ENCODE results near the gene SSU72. TPM values are rescaled to one million over a fixed set of nuclear protein-coding genes. Genes with fewer than 3 reads are reported as not detected.
"Not testable (repeated sequence)": the region's sequence is repeated elsewhere in the genome, so short reads cannot be mapped to it uniquely, and the experiment has no call there.

SSU72 gene
- total RNA-seq, 2 experiments from 2014 or later = 105 to 123 TPM

DNA sequence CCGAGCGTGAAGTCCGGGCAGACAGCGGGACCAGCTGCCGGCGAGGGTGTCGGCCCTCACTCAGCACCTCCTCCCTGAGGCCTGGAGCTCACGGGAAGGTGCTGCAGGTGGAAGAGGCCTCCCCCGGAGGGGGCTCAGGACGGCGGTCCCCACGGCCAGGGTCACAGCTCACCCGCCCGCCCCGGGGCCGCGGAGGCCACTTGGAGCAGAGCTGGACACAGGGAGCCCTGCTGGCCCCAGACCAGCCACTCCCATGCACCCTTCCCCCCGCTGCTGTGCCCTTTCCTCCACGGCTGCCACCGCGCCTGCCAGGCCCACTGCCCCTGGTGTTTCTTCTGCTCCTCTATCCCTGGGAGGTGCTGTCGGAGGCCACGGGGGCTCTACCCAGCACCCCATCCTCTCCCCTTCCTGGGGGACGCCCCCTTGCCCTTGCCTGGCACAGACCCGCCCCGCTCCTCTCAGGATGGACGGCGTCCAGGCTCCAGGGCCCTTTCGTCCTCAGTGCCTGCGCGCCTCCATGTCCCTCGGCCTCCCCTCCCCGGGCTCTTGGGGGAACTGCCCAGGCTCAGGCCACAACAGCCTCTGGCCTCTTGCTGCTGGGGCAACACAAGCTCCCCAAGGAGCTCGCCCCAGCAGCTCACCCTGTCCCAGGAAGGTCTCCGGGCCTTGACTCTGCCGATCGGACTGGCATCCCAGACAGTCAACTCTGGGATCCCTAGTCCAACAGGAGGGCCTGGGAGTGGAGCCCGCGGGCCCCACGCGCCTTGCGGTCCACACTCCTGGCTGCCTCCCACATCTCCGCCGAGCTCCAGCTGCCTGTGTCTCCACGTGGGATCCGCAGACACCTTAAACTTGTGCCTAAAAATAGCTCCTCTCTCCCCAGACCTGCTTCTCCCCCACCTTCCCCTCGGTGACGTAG, 38.4 kb downstream of the SSU72 start:
- DNase-seq = no peak
- Mint-ChIP-seq H3K36me3 (ENCODE audit: low read depth) (peaks cover 8% of the 10 kb centered on the region), H3K27me3 (no peaks in the 10 kb centered on the region), H3K4me3 (no peak overlapping the region), H3K27ac (no peak overlapping the region), H3K9me3 (ENCODE audit: low read depth) (peaks cover 4% of the 10 kb centered on the region), H3K4me1 (no peaks in the 10 kb centered on the region)
- no peak for ATAC-seq
- ChIA-PET POLR2A (no interaction called here), CTCF (no interaction called here)
- intact Hi-C loops (cut with DNase I, micrococcal nuclease) = no loop called here

DNA sequence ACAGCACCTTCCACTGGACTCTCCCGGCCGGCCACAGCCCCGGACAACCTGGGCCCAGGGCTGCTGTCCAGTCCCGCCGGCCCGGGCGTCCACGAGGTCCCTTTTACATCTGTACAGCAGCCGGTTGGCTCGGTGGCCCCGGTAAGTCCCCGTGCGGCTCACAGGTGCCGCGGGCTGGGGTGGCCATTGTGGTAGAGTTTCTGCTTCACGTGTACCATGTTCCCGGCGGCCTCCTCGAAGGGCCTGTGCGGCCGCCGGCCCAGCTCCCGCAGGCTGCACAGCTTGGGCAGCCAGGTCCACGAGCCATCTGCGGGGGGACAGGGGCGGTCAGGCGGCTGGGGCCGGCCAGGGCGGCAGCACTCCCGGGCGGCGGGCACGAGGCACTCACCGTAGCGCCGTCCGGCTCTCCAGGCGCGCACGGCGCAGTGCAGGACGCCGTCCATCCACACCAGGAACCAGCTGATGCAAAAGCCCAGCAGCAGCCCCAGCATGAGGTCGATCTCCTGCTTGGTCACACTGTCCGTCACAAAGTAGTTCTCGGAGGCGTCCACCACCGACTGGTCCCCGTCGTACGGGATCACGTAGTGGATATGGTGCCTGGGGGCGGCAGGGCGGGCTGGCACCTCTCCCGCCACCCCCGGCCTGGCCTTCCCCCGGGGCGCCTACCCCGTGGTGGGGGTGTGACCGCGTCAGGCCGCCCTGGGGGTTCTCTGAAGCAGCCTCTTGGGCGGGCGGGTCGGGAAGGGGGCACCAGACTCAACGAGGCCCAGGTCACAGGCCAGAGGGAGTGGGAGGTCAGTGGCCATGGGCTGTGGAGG, 39.3 kb downstream of the SSU72 start:
- Mint-ChIP-seq H3K27ac (no peak overlapping the region), H3K36me3 (ENCODE audit: low read depth) (peaks cover 11% of the 10 kb centered on the region), H3K27me3 (no peaks in the 10 kb centered on the region), H3K4me1 (no peaks in the 10 kb centered on the region), H3K4me3 (no peak overlapping the region), H3K9me3 (ENCODE audit: low read depth) (peaks cover 7% of the 10 kb centered on the region)
- ChIA-PET POLR2A (no interaction called here), CTCF (no interaction called here)
- ATAC-seq (no peak), DNase-seq (no peak)
- intact Hi-C loops (cut with DNase I, micrococcal nuclease) = no loop called here

DNA sequence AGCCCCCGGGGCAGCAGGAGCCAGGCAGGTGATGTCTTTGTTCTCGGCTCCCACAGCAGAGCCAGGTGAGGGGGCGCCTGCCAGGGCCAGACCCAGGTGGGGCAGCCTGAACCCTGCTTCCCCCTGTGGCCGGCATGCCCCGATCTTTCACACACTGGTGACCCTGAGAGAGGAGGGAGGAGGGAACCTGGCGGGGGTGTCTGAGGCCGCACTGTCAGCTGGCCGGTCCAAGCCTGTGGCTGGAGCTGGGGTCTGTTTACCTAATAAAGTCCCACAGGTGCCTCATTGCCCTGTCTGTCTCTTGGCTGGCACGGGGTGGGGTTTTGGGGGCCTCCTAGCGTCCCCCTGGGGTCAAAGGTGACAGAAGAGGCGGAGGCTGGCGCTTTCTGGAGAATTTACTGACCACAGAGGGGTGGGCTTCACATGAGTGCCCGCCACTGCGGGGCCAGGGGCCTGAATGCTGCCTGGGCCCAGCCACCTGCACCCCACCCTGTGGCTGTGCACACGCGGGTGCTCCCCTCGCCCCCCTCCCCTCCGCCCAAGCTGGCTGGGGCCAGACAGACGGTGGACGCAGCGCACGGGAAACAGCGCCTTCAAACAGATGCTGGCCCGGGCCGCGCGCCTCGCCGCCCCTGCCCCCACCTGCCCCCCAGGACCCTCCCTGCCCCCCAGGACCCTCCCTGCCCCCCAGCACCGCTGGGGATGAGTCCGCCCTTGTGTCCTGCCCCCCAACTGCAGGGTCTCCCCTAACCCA, 40.1 kb downstream of the SSU72 start:
- Mint-ChIP-seq H3K4me1 (no peaks in the 10 kb centered on the region), H3K9me3 (ENCODE audit: low read depth) (peaks cover 7% of the 10 kb centered on the region), H3K36me3 (ENCODE audit: low read depth) (peaks cover 19% of the 10 kb centered on the region), H3K27me3 (no peaks in the 10 kb centered on the region), H3K27ac (no peak overlapping the region), H3K4me3 (no peak overlapping the region)
- intact Hi-C loops (cut with DNase I, micrococcal nuclease) = no loop called here
- DNase-seq (no peak), ATAC-seq (no peak)
- ChIA-PET CTCF (no interaction called here), POLR2A (no interaction called here)

DNA sequence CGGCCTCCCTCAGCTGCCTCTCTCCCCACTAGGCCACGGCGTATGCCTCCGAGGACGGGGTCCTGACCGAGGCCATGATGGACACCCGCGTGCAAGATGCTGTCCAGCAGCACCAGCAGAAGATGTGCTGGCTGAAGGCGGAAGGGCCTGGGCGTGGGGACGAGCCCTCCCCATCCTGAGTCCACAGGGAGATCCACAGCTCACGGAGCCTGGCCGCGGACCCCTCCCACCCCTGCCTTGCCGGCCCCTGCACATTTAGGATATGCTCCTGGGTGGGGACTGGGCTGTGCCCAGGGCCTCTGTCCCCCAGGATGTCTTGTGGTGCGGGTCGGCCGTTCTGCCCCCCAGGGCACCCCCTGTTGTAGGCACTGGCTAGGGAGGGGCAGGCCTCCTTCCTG, 40.8 kb downstream of the SSU72 start:
- POLR2A ChIA-PET; H3K27ac Mint-ChIP-seq; ATAC-seq; H3K27me3 Mint-ChIP-seq; H3K9me3 Mint-ChIP-seq (ENCODE audit: low read depth); H3K4me1 Mint-ChIP-seq; CTCF ChIA-PET; DNase-seq; intact Hi-C loops (cut with DNase I, micrococcal nuclease); H3K4me3 Mint-ChIP-seq: not testable (repeated sequence)
- H3K36me3 Mint-ChIP-seq (ENCODE audit: low read depth) = peaks cover 22% of the 10 kb centered on the region

GRCh38 chr1:1533176-1533893, 41.3 kb downstream of the SSU72 start:
- intact Hi-C loops (cut with DNase I, micrococcal nuclease); ATAC-seq; POLR2A ChIA-PET; H3K27me3 Mint-ChIP-seq; CTCF ChIA-PET; H3K27ac Mint-ChIP-seq; DNase-seq; H3K4me1 Mint-ChIP-seq; H3K9me3 Mint-ChIP-seq (ENCODE audit: low read depth); H3K4me3 Mint-ChIP-seq: not testable (repeated sequence)
- H3K36me3 Mint-ChIP-seq (ENCODE audit: low read depth) = peaks cover 26% of the 10 kb centered on the region

DNA sequence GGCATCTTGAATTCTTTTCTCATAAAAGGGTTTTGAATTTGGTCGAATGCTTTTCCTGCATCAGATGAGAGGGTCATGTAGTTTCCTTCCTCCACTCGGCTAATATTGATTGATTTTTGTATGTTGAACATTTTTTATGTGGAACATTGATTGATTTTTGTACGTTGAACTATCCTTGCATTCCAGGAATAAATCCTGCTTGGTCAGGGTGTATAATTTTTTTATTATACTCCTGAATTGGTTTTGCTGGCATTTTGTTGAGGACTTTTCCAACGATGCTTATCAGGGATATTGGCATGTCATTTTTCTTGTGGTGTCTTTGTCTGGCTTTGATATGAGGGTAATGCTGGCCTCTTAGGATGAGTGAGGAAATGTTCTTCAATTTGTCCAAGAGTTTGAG, 42.7 kb downstream of the SSU72 start:
- H3K27me3 Mint-ChIP-seq = no peaks in the 10 kb centered on the region
- POLR2A ChIA-PET = no interaction called here
- no peak overlapping the region for H3K27ac Mint-ChIP-seq
- H3K9me3 Mint-ChIP-seq (ENCODE audit: low read depth) = peaks cover 7% of the 10 kb centered on the region
- no peak overlapping the region for H3K4me3 Mint-ChIP-seq
- H3K36me3 Mint-ChIP-seq (ENCODE audit: low read depth) = peaks cover 30% of the 10 kb centered on the region
- intact Hi-C loops (cut with DNase I, micrococcal nuclease) = no loop called here
- CTCF ChIA-PET = no interaction called here
- no peak for DNase-seq
- no peaks in the 10 kb centered on the region for H3K4me1 Mint-ChIP-seq
- ATAC-seq = no peak

DNA sequence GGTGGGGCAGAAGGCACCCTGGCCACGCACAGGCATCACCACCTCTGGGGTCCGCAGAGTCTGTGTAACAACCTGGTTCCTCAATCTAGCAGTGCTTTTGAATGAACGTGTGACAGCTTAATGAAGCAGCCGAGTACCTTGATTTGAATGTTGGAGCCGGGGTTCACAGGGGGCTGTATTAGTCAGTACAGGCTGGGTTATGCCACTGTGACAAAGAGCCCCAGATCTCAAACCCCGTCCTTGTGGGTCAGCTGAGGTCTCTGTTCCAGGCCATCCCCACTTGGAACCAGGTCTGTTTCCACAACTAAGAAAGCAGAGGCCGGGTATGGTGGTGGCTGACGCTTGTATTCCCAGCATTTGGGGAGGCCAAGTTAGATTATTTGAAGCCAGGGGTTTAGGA, 44.7 kb downstream of the SSU72 start:
- H3K27ac Mint-ChIP-seq = no peak overlapping the region

GRCh38 chr1:1529321-1529720, 45.3 kb downstream of the SSU72 start:
- Mint-ChIP-seq H3K4me3 (no peak overlapping the region), H3K27ac (no peak overlapping the region)
- intact Hi-C loops (cut with DNase I, micrococcal nuclease) = no loop called here

More for the DNA sequence above, 44.7 kb downstream of the SSU72 start:
- ATAC-seq (no peak), DNase-seq (no peak)
- ChIA-PET CTCF (no interaction called here), POLR2A (no interaction called here)
- intact Hi-C loops (cut with DNase I, micrococcal nuclease) = no loop called here
- Mint-ChIP-seq H3K9me3 (ENCODE audit: low read depth) (peaks cover 7% of the 10 kb centered on the region), H3K27me3 (no peaks in the 10 kb centered on the region), H3K4me3 (no peak overlapping the region), H3K4me1 (no peaks in the 10 kb centered on the region), H3K36me3 (ENCODE audit: low read depth) (peaks cover 30% of the 10 kb centered on the region)

GRCh38 chr1:1528301-1529267, 46.1 kb downstream of the SSU72 start:
- H3K4me1 Mint-ChIP-seq = no peaks in the 10 kb centered on the region
- ChIA-PET CTCF (no interaction called here), POLR2A (no interaction called here)
- H3K36me3 Mint-ChIP-seq (ENCODE audit: low read depth) = peaks cover 30% of the 10 kb centered on the region
- H3K9me3 Mint-ChIP-seq (ENCODE audit: low read depth) = peaks cover 7% of the 10 kb centered on the region
- H3K27ac Mint-ChIP-seq = no peak overlapping the region
- H3K27me3 Mint-ChIP-seq = no peaks in the 10 kb centered on the region
- DNase-seq (no peak), ATAC-seq (no peak)
- no peak overlapping the region for H3K4me3 Mint-ChIP-seq
- intact Hi-C loops (cut with DNase I, micrococcal nuclease) = no loop called here

More at GRCh38 chr1:1529321-1529720, 45.3 kb downstream of the SSU72 start:
- Mint-ChIP-seq H3K4me1 (no peaks in the 10 kb centered on the region), H3K36me3 (ENCODE audit: low read depth) (peaks cover 30% of the 10 kb centered on the region), H3K9me3 (ENCODE audit: low read depth) (peaks cover 7% of the 10 kb centered on the region), H3K27me3 (no peaks in the 10 kb centered on the region)
- no peak for DNase-seq
- ChIA-PET CTCF (no interaction called here), POLR2A (no interaction called here)
- ATAC-seq = no peak

GRCh38 chr1:1527092-1527816, 47.4 kb downstream of the SSU72 start:
- Mint-ChIP-seq H3K27ac (no peak overlapping the region), H3K4me1 (no peaks in the 10 kb centered on the region), H3K27me3 (no peaks in the 10 kb centered on the region), H3K4me3 (no peak overlapping the region), H3K36me3 (ENCODE audit: low read depth) (peaks cover 27% of the 10 kb centered on the region), H3K9me3 (ENCODE audit: low read depth) (peaks cover 7% of the 10 kb centered on the region)
- CTCF ChIA-PET = no interaction called here
- ATAC-seq (no peak), DNase-seq (no peak)
- POLR2A ChIA-PET = no interaction called here
- intact Hi-C loops (cut with DNase I, micrococcal nuclease) = no loop called here

Data from activated CD4-positive, alpha-beta T cell treated with anti-CD3 and anti-CD28 coated beads for 36 hours (primary cell).